SK-N-MC (cell line): ENCODE data around the gene ARHGAP31.

Experiments used
- EZH2 ChIP-seq: fragments of 200-600 bp; sonication (generic); IDR thresholded peaks from one replicate; pipeline ENCODE4 v1.6.1; 2017; ENCODE audit warnings: antibody characterized with exemption
- POLR2AphosphoS5 ChIP-seq: IDR thresholded peaks from 2 replicates; pipeline ENCODE4 v1.6.1; 2012; ENCODE audit warnings: mild to moderate bottlenecking, low read depth, low read length, borderline replicate concordance

DNA sequence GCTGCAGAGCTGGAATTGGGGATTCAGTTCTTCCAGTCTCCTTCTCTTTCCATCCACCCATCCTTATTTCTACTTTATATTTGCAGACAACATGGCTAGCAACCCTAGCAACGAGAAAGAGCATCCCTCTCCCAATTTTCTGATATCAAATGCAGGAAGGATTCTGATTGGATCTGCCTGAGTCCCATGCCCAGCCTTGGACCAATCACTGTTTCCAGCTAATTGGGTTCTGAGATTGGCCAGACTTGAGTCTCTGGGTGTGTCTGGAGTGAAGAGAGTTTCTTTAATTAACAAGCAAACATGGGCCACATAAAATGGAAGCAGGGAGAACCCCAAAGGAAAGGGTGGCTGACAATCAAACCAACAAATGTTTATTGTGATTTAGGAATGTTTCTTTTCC, 108.6 kb downstream of the ARHGAP31 start:
- no peak for TF ChIP-seq POLR2AphosphoS5
- TF ChIP-seq EZH2: no peak
